Suppressor macrophage treated with lipopolysaccharide for 4 hours (primary cell): ENCODE results near the gene TFF3.
A peak's percentile ranks its signal among the peaks of the same experiment; 100 is the strongest.

ENCODE experiments used
- DNase-seq: peaks from one replicate; pipeline ENCODE4 v3.0.0-alpha.2; 2020

The TFF3 gene

DNA sequence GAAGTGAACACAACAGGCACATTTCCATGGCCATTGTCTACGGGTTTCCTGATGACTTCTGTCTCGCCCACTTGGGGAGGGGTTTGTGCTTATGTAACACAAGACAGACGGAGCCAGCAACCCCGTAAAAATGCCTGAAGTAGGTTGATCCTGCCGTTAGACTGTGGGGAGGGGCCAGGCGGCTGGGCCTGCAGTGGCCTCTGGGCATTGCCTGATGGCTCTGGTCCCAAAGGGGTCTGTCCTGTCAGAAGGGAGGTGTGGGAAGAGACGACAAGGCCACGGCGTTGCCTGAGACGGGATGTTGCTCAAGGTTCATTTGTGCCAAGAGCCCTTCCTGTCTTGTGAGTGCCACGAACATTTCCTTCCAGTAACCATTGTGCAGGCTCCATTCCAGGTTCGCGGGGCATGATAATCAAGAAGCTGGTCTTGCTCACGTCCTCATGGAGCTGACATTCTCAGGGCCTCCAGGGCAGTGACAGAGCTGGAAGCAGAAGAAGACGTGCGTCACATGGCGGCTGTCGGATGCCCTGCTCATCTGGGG lies 51.5 kb downstream of the TFF3 start:
- peak; percentile 61 for DNase-seq

DNA sequence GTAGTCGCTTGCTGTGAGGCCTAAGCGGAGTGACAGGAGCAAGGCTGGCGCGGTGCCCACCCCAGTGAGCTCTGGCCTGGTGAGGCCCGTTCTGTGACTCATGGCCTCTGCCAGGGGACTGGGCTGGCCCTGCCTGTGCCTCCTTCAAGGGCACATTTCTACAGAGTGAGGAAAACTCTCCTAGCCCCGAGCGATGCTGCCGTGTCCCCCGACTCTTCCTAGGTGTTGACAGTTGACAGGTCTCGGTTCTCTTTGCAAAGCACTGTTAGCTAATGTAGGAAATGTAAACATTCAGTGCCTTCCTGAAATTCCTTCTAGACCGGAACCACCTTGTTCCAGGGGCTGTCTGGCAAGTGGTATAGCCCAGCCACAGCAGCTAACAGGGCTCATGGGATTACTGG lies 52.4 kb downstream of the TFF3 start:
- peak; percentile 74 for DNase-seq

DNA sequence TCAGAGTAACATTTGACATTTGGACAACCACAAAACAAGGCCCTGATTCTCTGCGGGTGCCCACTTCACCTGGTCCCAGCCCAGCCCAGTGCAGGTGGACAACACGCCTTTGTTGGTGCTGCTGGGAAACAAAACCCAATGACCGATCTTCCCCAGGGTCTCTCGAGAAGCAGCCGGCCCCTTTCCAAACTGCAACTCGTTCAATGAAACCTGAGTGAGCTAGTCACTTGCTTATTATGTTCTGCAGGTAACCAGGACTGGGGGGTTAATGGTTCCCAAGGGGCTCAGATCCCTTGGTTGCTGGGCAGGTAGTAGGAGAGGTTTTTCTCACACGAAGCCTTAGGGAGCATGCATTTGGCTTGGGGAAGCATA lies 53.4 kb downstream of the TFF3 start:
- DNase-seq: no peak
